Activated T-helper 1 cell treated with Interleukin-2 at 50 U/mL for 16 hours (primary cell): Measurements from ENCODE around the gene EIF4G1.

Experiments used
- DNase-seq: peaks from one replicate; pipeline ENCODE4 v3.0.0-alpha.2; 2020; ENCODE audit warnings: low read depth

The EIF4G1 gene

DNA sequence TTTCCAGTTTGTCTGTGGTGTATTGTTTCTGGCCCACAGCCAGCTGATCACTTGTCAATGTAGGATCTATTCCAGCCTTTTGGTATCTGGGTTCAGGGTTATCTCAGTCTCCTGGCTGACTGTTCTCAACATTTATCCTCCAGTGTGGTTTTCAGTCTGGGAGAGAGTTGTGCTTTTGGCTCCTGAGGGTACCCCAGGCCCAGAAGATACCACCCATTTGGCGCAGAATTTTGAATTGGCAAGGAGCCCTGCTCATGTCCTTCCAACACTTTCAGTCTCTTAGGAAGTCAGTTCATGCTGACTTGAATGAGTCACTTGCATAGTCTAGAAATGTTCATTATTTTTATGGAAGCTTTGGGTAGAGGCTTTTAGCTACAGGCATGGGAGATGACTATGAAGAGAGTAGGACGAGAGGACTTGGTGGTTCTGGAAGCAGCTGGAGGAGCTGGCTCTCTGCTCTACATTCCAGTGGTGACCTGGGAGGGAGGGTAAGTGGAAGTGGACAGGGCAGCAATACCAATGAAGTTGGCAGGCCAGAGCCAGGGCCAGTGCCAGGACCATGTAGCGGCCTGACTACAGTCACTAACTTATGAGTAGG is 54.3 kb downstream of the EIF4G1 start:
- DNase-seq: no peak

DNA sequence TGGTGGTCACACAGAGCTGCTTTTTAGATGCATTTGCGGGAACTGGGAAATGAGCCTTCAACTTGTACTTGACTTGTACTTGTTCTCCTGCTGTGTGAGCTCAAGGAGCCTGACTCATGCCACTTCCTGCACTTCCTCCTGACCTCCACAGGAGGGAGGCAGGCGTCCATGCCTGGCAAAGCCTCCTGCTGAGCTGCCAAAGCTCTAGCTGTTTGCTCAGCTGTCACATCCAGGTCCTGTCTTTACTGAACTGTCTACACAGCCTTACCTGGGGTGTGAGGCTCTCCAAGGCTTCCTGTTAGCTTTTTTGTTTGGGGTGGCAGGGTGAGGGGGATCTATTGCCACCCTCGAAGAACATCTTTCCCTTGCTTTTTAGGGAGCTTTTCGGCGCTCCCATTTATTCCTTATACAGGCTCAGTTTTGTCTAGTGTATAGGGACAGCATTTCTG is 57.2 kb downstream of the EIF4G1 start:
- peak; percentile 35 for DNase-seq

DNA sequence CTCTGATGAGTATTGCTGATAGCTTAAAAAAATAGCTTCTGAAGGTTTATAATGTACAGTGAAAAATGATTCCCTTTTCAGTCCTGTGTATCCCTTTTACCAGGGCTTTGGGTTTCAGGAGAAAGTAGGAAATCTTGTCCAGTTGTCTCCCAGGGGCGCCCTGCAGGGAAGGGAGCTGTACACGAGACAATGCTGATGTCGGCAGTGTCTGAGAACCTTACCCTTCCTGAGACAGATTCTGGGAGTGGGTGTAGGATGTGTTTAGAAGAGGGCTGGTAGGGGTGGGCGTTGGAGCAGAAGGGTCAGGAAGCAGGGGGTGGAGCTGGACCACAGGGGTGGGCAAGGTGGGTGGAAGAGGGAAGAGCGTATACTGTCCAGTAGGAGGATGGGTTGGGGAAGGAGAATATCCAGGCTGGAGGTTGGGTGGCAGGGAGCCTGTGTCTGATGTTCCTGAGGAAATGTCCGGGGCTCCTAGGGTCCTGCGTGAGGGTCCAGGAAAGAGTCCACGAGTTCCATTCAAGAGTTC is 58.0 kb downstream of the EIF4G1 start:
- no peak for DNase-seq

DNA sequence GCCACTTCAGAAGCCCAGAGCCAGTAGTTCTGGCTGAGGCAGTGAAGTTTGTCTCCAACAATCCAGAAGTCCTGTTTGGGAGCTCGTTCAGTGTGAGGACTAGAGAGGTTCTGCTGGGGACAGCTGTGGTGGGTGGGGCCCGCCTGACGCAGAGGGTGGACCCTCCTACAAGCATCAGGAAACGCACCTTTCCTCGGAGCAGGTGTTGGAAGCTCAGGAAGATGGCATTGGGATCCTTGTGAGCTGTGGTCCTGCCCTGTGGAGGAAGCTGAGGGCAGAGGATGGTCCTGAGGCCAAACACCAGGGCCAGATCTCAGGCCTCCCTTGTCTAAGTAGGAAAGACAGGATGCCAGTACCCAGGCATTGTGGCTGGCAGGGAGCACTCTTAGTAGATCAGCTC is 58.5 kb downstream of the EIF4G1 start:
- DNase-seq: no peak

DNA sequence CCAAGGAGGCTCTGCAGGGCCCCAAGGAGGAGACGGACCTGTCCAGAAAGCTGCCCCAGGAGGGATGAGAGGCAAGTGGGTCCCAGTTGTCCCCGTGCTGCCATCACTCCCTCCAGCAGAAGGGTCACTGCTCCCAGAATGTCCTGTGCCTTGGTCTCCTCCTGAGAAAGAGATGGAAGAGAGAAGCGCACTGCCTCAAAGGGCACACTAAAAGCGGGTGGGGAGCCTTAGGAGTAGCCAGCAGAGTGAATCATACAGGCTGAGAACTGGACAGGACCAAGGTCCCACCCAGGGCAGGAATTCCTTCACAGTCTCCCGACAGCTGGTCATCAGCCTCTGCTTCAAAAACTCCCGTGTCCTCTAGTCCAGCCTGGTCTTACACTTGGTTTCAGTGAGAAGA is 59.0 kb downstream of the EIF4G1 start:
- DNase-seq: no peak

DNA sequence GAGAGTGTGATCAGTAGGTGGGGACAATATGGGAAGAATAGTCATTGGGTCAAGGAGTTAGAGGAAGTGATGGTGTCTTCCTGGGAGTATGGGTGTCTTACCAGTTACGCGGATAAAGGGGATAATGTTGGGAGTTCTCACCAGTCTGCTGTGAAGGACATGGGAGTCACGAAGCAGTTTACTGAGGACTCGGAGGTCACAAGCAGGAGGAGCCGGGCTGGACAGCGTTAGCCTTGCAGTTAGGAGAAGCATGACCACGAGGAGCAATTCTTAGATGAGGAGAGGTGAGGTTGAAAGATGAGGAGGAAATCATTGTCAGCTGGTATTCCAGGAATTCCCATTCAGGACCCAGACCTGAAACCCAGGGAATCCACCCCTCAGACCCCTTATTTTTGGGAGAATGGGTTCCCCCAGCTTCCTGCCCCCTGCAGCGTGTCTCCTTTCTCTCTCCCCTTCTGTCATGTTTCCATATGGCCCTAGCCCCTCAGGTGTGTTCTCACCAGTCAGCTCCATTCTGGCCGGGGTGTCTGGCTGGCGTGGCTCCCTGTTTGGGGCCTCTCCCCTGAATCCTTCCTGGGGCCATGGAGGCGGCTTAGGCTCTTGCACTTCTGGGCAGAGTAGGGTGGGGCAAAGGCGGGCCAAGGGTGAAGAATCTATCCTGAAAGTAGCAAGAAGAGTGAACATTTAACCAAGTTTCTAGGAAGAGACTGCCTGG is 61.5 kb downstream of the EIF4G1 start:
- no peak for DNase-seq

DNA sequence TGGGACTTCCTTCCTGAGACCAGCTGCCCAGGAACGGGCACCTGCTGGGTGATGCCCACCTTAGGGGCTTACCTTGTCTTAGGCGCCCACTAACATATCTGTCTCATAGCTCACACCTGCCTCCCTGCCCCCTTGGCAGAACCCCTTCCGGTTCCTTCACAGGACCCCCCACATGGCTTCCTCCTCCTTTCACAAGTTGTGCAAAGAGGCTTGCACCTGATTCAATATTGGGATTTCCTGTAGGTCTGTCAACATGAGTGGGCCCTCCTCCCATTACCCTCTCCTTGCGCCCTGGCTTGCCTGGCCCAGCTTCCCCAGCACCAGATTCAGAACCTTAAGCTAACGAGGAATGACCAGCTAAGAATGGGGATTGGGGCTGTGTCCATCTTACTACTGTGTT is 63.0 kb downstream of the EIF4G1 start:
- no peak for DNase-seq

DNA sequence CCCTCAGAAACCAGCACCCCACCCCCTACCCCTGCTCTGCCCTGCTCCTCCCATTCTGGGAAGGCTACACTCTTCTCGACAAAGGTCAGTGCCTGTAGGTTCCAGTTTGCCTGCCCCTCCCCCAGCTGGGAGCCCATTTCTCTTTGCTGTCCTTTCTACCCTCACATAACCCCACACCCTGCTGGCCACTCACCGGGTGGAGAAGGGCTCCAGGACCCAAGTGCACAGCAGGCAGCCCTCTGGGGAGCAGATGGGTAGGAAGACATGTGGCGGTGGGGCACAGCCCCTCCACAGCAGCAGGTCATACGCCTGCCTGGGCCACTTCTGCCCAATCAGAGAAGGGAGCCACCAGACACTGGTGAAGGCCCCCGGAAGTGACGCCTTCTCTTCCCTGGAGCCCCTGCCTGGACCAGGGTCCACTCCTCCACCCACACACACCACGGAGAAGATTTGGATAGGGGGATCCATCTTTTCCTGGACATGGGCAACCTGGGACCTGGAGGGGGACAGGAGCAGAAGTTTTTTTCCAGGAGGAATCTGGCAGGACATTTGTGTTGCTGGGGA is 63.6 kb downstream of the EIF4G1 start, which contains the start of gene THPO:
THPO (minus strand) TSS at position 326 of the 564 bp plus-strand sequence. CDS start 1,948 bp downstream, outside the sequence.
- no peak for DNase-seq

DNA sequence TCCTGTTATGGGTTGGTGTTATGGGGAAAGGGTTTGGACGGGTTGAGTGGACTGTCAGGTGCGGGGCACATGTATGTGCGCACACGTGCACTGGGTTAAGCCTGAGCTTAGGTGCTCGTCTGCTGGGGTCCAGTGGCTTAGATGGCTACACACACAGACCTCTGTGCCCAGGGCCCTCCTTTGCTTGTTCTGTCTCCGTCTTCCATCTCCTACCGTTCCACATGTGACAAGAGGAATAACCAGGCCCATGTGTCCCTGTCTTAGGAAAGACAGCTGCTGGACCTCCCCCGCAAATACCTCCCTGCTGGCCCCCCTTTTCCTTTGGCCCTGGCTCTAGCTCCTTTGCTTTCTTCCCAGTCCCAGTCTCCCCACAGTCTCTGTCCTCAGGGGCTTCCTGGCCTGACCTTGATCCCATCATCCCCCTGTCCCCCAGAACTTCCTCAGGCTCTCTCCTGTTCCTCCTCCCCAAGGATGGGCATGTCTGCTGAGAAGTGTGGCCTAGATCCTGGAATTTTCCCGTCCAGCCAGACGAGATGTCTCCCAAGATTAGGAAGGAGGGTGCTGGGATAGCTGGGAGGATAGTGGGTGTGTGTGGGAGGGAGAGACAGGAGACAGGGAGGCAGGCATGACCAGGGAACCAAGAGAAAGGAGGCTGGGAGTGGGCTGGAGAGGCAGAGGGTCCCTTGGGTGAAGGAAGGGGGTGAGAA is 64.4 kb downstream of the EIF4G1 start:
- DNase-seq: no peak

DNA sequence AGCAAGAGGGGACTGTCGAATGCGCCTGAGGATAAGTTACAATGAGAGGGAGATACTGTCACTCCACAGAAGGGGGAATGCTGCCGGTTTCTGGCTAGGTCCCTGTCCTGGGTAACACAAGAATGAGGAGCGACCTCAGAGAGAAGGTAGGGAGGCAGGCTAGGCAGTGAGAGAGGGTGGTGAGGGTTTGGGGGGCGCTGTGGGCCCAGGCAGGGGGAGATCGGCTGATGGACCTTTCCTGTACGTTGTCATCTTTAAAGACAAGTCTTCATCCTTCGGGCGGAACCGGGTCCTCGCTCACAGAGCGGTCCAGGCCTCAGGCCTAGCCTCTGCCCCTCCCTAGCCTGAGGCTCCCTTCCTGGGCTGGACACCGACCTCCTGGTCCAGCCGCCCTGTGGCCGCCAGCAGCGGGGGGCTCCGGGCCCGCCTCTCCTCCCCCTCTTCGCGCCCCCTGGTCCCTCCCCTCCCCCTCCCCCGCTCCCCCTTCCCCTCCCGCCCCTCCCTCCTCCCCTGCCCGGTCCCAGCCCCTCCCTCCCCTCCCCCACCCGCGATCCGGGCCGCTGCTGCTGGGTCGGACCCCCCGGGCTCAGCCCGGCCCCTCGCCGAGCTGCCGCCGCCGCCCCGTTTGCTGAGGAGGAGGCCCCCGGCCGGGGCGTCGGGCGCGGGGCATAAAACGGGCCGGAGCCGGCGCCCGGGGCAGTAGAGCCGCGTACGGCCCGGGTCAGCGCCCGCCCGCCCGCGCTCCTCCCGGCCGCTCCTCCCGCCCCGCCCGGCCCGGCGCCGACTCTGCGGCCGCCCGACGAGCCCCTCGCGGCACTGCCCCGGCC is 65.2 kb downstream of the EIF4G1 start, which contains the start of gene CHRD:
CHRD (plus strand) TSS at position 697 of the 827 bp plus-strand sequence. CDS start 265 bp downstream, outside the sequence.
- DNase-seq: no peak

DNA sequence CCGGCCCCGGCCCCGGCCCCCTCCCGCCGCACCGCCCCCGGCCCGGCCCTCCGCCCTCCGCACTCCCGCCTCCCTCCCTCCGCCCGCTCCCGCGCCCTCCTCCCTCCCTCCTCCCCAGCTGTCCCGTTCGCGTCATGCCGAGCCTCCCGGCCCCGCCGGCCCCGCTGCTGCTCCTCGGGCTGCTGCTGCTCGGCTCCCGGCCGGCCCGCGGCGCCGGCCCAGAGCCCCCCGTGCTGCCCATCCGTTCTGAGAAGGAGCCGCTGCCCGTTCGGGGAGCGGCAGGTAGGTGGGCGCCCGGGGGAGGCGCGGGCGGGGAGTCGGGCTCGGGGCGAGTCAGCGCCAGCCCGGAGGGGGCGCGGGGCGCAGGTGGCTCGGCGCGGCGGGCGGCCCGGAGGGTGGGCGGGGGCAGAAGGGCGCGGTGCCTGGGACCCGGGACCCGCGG is 65.8 kb downstream of the EIF4G1 start:
- DNase-seq: no peak

DNA sequence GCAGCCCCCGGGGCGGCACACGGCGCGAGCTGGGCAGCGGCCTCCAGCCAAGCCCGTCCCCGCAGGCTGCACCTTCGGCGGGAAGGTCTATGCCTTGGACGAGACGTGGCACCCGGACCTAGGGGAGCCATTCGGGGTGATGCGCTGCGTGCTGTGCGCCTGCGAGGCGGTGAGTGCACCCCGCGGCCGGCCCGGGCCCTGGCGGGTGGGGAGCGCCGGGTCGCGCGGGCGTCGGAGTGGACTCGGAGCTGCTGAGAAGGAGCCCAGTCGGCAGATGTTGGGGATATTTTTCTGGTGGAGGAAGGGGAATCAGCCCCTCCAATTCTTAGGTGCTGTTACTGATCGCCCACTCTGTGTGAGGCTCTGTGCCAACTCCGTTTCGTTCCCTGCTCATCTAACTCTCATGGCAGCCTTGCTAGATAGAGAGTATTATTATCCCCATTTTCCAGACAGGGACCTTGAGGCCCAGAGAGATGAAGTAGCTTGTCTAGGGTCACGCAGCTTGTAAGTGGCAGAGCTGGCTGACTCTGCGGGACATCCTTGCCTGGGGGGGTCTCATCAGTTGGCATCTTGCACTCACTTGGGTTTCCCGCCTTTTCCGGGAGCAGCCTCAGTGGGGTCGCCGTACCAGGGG is 66.3 kb downstream of the EIF4G1 start:
- DNase-seq: no peak

DNA sequence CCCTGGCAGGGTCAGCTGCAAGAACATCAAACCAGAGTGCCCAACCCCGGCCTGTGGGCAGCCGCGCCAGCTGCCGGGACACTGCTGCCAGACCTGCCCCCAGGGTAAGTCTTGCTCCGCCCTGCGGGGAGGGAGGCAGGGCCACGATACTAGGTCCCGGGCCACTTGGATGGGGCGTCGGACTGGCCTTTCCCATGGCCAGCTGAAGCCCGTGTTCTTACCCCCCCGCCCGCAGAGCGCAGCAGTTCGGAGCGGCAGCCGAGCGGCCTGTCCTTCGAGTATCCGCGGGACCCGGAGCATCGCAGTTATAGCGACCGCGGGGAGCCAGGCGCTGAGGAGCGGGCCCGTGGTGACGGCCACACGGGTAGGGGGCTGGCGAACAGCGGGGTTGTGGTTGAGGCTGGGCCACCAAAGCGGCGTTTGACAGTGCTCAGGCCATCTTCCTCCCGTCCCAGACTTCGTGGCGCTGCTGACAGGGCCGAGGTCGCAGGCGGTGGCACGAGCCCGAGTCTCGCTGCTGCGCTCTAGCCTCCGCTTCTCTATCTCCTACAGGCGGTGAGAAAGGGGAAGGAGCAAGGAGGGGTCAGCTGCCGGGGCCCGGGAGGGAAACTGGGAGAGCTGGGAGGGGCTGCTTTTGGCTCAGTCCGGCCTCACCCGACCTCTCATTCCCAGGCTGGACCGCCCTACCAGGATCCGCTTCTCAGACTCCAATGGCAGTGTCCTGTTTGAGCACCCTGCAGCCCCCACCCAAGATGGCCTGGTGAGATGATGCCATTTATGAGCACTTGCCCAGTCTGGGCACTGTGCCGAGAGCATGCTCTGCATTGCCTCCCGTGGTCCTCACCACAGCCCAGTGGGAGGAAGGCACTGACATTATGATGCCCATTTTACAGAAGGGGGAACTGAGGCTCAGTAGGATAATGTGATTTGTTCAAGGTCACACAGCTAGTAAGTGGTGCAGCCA is 67.1 kb downstream of the EIF4G1 start:
- no peak for DNase-seq

DNA sequence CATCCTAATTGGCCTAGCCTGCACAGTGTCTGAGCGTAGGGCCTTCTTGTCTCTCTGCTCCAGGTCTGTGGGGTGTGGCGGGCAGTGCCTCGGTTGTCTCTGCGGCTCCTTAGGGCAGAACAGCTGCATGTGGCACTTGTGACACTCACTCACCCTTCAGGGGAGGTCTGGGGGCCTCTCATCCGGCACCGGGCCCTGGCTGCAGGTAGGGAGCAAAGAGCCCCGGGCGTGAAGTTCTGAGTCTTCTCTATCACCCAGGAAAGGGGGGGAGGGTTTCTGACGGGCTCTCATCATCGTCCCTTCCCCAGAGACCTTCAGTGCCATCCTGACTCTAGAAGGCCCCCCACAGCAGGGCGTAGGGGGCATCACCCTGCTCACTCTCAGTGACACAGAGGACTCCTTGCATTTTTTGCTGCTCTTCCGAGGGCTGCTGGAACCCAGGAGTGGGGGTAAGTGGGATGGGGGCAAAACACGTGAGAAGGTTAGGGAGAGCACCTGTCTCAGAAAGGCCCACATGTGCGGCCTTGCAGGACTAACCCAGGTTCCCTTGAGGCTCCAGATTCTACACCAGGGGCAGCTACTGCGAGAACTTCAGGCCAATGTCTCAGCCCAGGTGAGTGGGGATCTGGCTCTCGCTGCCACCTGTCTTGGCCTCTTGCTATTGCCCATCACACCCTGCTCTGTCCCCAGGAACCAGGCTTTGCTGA is 68.1 kb downstream of the EIF4G1 start:
- no peak for DNase-seq

DNA sequence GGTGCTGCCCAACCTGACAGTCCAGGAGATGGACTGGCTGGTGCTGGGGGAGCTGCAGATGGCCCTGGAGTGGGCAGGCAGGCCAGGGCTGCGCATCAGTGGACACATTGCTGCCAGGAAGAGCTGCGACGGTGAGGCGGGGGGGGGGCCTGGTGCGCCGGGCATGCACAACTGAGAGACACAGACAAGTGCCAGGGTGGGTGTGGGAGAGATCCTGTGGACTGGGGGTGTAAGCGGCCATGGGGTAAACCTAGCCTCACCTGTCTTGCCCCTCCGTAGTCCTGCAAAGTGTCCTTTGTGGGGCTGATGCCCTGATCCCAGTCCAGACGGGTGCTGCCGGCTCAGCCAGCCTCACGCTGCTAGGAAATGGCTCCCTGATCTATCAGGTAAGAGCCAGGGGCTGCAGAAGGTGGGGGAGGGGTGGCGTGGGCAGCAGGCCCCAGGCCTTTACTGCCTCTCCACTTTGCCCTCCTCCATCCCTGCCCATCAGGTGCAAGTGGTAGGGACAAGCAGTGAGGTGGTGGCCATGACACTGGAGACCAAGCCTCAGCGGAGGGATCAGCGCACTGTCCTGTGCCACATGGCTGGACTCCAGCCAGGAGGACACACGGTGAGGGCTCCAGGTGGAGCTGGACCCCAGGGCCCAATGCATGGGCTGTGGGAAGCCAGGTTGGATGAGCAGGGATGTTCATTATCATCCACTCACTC is 68.8 kb downstream of the EIF4G1 start:
- DNase-seq: no peak

DNA sequence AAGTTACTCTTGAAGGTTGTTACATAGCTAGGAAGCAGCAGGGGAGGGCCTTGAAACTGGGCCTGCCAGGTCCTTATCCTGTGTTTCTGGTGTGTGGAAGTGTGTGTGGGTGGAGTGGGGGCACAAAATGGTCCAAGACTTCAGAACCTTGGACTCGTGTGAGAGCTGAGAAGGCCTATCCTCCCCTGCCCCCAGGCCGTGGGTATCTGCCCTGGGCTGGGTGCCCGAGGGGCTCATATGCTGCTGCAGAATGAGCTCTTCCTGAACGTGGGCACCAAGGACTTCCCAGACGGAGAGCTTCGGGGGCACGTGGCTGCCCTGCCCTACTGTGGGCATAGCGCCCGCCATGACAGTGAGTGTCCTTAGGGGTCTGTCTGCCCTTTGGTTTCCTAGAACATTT is 69.9 kb downstream of the EIF4G1 start:
- no peak for DNase-seq
